Liver (tissue), 9 donors: Measurements from ENCODE around the gene ARID3C. TPM values are rescaled to one million over a fixed set of nuclear protein-coding genes. Genes with fewer than 3 reads are reported as not detected.

ENCODE experiments used
- DNase-seq: peaks from one replicate; pipeline ENCODE4 v3.0.0-alpha.2; 2017; ENCODE audit warnings: low spot score
- H3K27ac ChIP-seq, 2 donors: one replicate each; pipeline ENCODE4 v1.7.0; 2013; ENCODE audit warnings: inconsistent platforms in 2 of 2, low read length in 2 of 2, control low read depth in 1 of 2, low read depth in 1 of 2, mild to moderate bottlenecking in 1 of 2
- H3K27me3 ChIP-seq, 4 donors: one replicate each; pipeline versions ENCODE4 v1.6.1 to v1.7.0; 2013; ENCODE audit warnings: low read length in 3 of 4, inconsistent platforms in 1 of 4, mild to moderate bottlenecking in 1 of 4, moderate library complexity in 1 of 4; ENCODE audit not compliant: control insufficient read depth in 4 of 4, insufficient read depth in 4 of 4
- H3K36me3 ChIP-seq, 4 donors: one replicate each; pipeline versions ENCODE4 v1.6.1 to v1.7.0; 2013; ENCODE audit warnings: low read length in 3 of 4, mild to moderate bottlenecking in 3 of 4, low read depth in 1 of 4, moderate library complexity in 1 of 4; ENCODE audit not compliant: control insufficient read depth in 4 of 4, insufficient read depth in 3 of 4
- H3K4me1 ChIP-seq, 4 donors: one replicate each; pipeline versions ENCODE4 v1.6.1 to v1.7.0; 2013; ENCODE audit warnings: low read length in 3 of 4, mild to moderate bottlenecking in 3 of 4, moderate library complexity in 1 of 4; ENCODE audit not compliant: control insufficient read depth in 4 of 4, insufficient read depth in 4 of 4
- H3K4me3 ChIP-seq, 3 donors: one replicate each; pipeline versions ENCODE4 v1.6.1 to v1.7.0; 2013; ENCODE audit warnings: low read length in 3 of 3, control low read depth in 1 of 3, low read depth in 1 of 3, mild to moderate bottlenecking in 1 of 3
- H3K9ac ChIP-seq, 2 donors: one replicate each; pipeline ENCODE4 v1.7.0; 2013; ENCODE audit warnings: low read length in 2 of 2, mild to moderate bottlenecking in 2 of 2, moderate library complexity in 2 of 2, control low read depth in 1 of 2, low read depth in 1 of 2
- H3K9me3 ChIP-seq, 4 donors: one replicate each; pipeline versions ENCODE4 v1.6.1 to v1.7.0; 2013; ENCODE audit warnings: low read length in 3 of 4; ENCODE audit not compliant: control insufficient read depth in 4 of 4
- ATF3 ChIP-seq: IDR thresholded peaks from 2 replicates; pipeline ENCODE4 v1.6.1; 2016; ENCODE audit warnings: antibody characterized with exemption
- EGR1 ChIP-seq, 2 donors: IDR thresholded peaks; 2 replicates each; pipeline ENCODE4 v1.6.1; 2016 to 2018; ENCODE audit warnings: antibody characterized with exemption in 2 of 2, low read depth in 2 of 2
- FOXA2 ChIP-seq: IDR thresholded peaks from 2 replicates; pipeline ENCODE4 v1.6.1; 2016; ENCODE audit warnings: antibody characterized with exemption
- GABPA ChIP-seq, 2 donors: IDR thresholded peaks in 1 of 2; conservative IDR thresholded peaks in 1 of 2; 2 replicates each; pipeline ENCODE4 v1.6.1; 2016; ENCODE audit warnings: antibody characterized with exemption in 2 of 2, mild to moderate bottlenecking in 1 of 2, moderate library complexity in 1 of 2
- HNF4A ChIP-seq, 2 donors: conservative IDR thresholded peaks; 2 replicates each; pipeline ENCODE4 v1.6.1; 2016; ENCODE audit warnings: antibody characterized with exemption in 2 of 2, mild to moderate bottlenecking in 2 of 2
- HNF4G ChIP-seq: IDR thresholded peaks from 2 replicates; pipeline ENCODE4 v1.6.1; 2016; ENCODE audit warnings: antibody characterized with exemption
- JUND ChIP-seq, 2 donors: IDR thresholded peaks; 2 replicates each; pipeline ENCODE4 v1.6.1; 2016; ENCODE audit warnings: antibody characterized with exemption in 2 of 2
- NR2F2 ChIP-seq: IDR thresholded peaks from 2 replicates; pipeline ENCODE4 v1.6.1; 2016; ENCODE audit warnings: antibody characterized with exemption
- RXRA ChIP-seq, 2 donors: IDR thresholded peaks; 2 replicates each; pipeline ENCODE4 v1.6.1; 2017 to 2018; ENCODE audit warnings: antibody characterized with exemption in 2 of 2, mild to moderate bottlenecking in 1 of 2
- SP1 ChIP-seq: IDR thresholded peaks from 2 replicates; pipeline ENCODE4 v1.6.1; 2018; ENCODE audit warnings: antibody characterized with exemption, mild to moderate bottlenecking
- TAF1 ChIP-seq: conservative IDR thresholded peaks from 2 replicates; pipeline ENCODE4 v1.6.1; 2016; ENCODE audit warnings: antibody characterized with exemption, mild to moderate bottlenecking
- YY1 ChIP-seq: IDR thresholded peaks from 2 replicates; pipeline ENCODE4 v1.6.1; 2016; ENCODE audit warnings: antibody characterized with exemption, mild to moderate bottlenecking
- WGBS: extraction: QIAGEN DNeasy Blood & Tissue Kit; methylation state at CpG from one replicate; pipeline ENCODE4 v1.1.7; 2013; 5-methylcytosine and 5-hydroxymethylcytosine counted together
- polyA plus RNA-seq, 2 donors: library from polyadenylated mRNA; stranded (reverse) in 1 of 2; unstranded in 1 of 2; fragments of 200-250 nt in 1 of 2; fragments of >200 nt in 1 of 2; fragmentation: Nextera tagmentation in 1 of 2; extraction: Ambion mirVana in 1 of 2; gene quantifications; one replicate each; pipeline versions ENCODE4 v1.2.1 to v1.2.3, GENCODE V29; 2013 to 2015
- total RNA-seq, 2 donors: library from RNA; depleted of rRNA; stranded (reverse); fragments of >200 nt; gene quantifications; one replicate each; pipeline ENCODE4 v1.2.3, GENCODE V29; 2014
- TF ChIP-seq, protein P1 (sequence below): IDR thresholded peaks from 2 replicates; pipeline ENCODE4 v1.6.1; 2016; ENCODE audit warnings: antibody characterized with exemption
- TF ChIP-seq, protein P2 (sequence below): IDR thresholded peaks from 2 replicates; pipeline ENCODE4 v1.6.1; 2016; ENCODE audit warnings: antibody characterized with exemption, mild to moderate bottlenecking
- donor health status: healthy.
- donor health status: healthy.
- donor health status: healthy.
- donor health status: healthy.
- donor health status: healthy.

ARID3C gene
- total and polyA plus RNA-seq, 4 donors = 0.58 to 2.6 (median 1.7) TPM

DNA sequence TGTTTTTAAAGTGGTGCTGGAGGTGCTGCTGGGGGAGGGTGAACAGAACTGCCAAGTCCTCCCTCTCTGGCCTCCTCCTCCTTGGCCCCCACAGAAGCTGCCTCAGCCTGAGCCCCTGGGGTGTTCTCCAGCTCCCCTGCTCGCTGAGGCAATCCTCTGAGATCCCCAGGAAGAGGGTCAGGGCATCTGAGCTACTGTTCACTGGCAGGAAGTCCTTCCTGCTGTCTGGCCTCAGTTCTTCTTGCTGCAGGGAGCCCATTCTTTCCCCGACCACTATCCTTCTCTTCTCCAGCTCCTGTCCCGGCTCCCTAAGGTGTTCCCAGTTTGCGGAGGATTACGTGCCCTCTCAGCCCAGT is 49.1 kb downstream of the ARID3C start:
- 87% methylated on average over 5 of the region's 5 CpGs for WGBS
- DNase-seq = no peak
- Histone ChIP-seq H3K4me3 (no peak overlapping the region), H3K27me3 (no peaks in the 10 kb centered on the region), H3K9ac (no peak overlapping the region), H3K27ac (no peak overlapping the region), H3K36me3 (no peaks in the 10 kb centered on the region), H3K9me3 (no peaks in the 10 kb centered on the region), H3K4me1 (peaks cover 2 to 26% (median 15%) of the 10 kb centered on the region in 4 donors)
- no peak for TF ChIP-seq FOXA2
- TF ChIP-seq ATF3 = no peak
- TF ChIP-seq TAF1 = no peak
- no peak for TF ChIP-seq SP1
- TF ChIP-seq RXRA (IDR thresholded peaks at IDR 0.05) = no peak
- TF ChIP-seq, protein P1, sequence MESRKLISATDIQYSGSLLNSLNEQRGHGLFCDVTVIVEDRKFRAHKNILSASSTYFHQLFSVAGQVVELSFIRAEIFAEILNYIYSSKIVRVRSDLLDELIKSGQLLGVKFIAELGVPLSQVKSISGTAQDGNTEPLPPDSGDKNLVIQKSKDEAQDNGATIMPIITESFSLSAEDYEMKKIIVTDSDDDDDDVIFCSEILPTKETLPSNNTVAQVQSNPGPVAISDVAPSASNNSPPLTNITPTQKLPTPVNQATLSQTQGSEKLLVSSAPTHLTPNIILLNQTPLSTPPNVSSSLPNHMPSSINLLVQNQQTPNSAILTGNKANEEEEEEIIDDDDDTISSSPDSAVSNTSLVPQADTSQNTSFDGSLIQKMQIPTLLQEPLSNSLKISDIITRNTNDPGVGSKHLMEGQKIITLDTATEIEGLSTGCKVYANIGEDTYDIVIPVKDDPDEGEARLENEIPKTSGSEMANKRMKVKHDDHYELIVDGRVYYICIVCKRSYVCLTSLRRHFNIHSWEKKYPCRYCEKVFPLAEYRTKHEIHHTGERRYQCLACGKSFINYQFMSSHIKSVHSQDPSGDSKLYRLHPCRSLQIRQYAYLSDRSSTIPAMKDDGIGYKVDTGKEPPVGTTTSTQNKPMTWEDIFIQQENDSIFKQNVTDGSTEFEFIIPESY = no peak
- TF ChIP-seq EGR1 (IDR thresholded peaks at IDR 0.05; ENCODE audit: low read depth in 2 of 2) = no peak
- no peak for TF ChIP-seq NR2F2
- TF ChIP-seq YY1 = no peak
- no peak for TF ChIP-seq HNF4A (conservative IDR thresholded peaks at IDR 0.05)

DNA sequence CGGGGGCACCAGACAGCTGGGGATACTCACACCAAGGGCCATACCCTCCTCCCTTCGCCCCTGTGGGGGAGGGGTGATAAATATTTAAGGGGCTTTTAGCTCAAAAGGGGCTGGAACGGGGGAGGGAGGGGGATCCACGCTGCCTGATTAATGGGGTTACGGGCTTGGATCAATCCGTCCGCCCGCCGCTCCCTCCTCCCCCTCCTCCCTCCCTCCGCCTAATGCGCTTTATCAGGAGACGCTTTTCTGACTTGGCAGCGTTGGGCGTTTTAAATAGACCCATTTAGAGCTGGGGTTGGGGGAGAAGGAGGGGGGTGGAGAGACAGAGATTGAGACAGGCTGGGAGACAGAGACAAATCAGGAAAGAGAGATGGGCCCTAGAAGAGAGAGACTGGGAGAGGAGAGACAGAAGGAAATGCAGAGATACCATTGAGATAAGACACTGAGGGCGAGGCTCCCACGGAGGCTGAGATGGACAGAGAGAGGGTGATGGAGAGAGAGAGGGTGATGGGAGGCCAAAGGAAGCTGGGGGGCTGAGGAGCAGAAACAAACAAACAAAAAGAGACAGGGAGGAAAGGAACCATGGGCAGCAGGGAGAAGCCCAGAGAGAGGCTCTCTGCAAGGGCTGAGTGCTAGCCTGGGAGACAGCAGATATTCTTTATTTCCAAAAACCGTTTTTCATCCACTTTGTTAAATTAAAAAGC is 49.6 kb downstream of the ARID3C start:
- no peak for DNase-seq
- Histone ChIP-seq H3K36me3 (no peaks in the 10 kb centered on the region), H3K9me3 (no peaks in the 10 kb centered on the region), H3K4me3 (no peak overlapping the region), H3K4me1 (peaks cover 2 to 26% (median 15%) of the 10 kb centered on the region in 4 donors), H3K9ac (no peak overlapping the region), H3K27me3 (no peaks in the 10 kb centered on the region), H3K27ac (no peak overlapping the region)
- TF ChIP-seq HNF4G (no peak), JUND (IDR thresholded peaks at IDR 0.05) (no peak), FOXA2 (no peak), EGR1 (IDR thresholded peaks at IDR 0.05; ENCODE audit: low read depth in 2 of 2) (no peak), NR2F2 (no peak), GABPA (IDR thresholded peaks at IDR 0.05 in 1 of 2, conservative IDR thresholded peaks at IDR 0.05 in 1 of 2) (no peak)
- TF ChIP-seq, protein P2, sequence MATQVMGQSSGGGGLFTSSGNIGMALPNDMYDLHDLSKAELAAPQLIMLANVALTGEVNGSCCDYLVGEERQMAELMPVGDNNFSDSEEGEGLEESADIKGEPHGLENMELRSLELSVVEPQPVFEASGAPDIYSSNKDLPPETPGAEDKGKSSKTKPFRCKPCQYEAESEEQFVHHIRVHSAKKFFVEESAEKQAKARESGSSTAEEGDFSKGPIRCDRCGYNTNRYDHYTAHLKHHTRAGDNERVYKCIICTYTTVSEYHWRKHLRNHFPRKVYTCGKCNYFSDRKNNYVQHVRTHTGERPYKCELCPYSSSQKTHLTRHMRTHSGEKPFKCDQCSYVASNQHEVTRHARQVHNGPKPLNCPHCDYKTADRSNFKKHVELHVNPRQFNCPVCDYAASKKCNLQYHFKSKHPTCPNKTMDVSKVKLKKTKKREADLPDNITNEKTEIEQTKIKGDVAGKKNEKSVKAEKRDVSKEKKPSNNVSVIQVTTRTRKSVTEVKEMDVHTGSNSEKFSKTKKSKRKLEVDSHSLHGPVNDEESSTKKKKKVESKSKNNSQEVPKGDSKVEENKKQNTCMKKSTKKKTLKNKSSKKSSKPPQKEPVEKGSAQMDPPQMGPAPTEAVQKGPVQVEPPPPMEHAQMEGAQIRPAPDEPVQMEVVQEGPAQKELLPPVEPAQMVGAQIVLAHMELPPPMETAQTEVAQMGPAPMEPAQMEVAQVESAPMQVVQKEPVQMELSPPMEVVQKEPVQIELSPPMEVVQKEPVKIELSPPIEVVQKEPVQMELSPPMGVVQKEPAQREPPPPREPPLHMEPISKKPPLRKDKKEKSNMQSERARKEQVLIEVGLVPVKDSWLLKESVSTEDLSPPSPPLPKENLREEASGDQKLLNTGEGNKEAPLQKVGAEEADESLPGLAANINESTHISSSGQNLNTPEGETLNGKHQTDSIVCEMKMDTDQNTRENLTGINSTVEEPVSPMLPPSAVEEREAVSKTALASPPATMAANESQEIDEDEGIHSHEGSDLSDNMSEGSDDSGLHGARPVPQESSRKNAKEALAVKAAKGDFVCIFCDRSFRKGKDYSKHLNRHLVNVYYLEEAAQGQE = no peak
- TF ChIP-seq, protein P1 = no peak
- WGBS = 43% methylated on average over 17 of the region's 17 CpGs
